Prostate gland (tissue), 2 donors: ENCODE results near the gene TRIM54. TPM values are rescaled to one million over a fixed set of nuclear protein-coding genes. Genes with fewer than 3 reads are reported as not detected.
"Not testable (repeated sequence)": the region's sequence is repeated elsewhere in the genome, so short reads cannot be mapped to it uniquely, and the experiment has no call there.

Experiments used
- DNase-seq: peaks from one replicate; pipeline ENCODE4 v3.0.0-alpha.2; 2019; ENCODE audit warnings: low spot score
- H3K27ac ChIP-seq, 2 donors: fragments of 200-600 bp; sonication (generic); 2 replicates each; pipeline ENCODE4 v1.5.1; 2017 to 2019
- H3K27me3 ChIP-seq: fragments of 200-600 bp; sonication (generic); replicated peaks from 2 replicates; pipeline ENCODE4 v1.5.1; 2019; ENCODE audit not compliant: insufficient read depth
- H3K36me3 ChIP-seq, 2 donors: fragments of 200-600 bp; sonication (generic); 1 replicate in 1 of 2; 2 replicates in 1 of 2; pipeline versions ENCODE4 v1.5.1 to v1.8.1; 2017 to 2019
- H3K4me1 ChIP-seq: fragments of 200-600 bp; sonication (generic); replicated peaks from 2 replicates; pipeline ENCODE4 v1.5.1; 2019
- H3K4me3 ChIP-seq, 2 donors: fragments of 200-600 bp; sonication (generic); 2 replicates each; pipeline ENCODE4 v1.5.1; 2017 to 2019
- H3K9me3 ChIP-seq: fragments of 200-600 bp; sonication (generic); 2 replicates; pipeline ENCODE4 v1.5.1; 2017
- POLR2A ChIP-seq: fragments of 450-650 bp; IDR thresholded peaks from one replicate; pipeline ENCODE4 v1.6.1; 2016; ENCODE audit warnings: antibody characterized with exemption, mild to moderate bottlenecking
- POLR2AphosphoS5 ChIP-seq: sonication (generic); formaldehyde crosslinking; IDR thresholded peaks from one replicate; pipeline ENCODE4 v1.6.1; 2017; ENCODE audit warnings: antibody characterized with exemption
- WGBS: methylation state at CpG from one replicate; pipeline ENCODE4 v1.1.5; 2018; 5-methylcytosine and 5-hydroxymethylcytosine counted together
- intact Hi-C: fragments of 100-400 bp; cut with DNase I; formaldehyde crosslinking; loops from one replicate; pipeline ENCODE4 v1.14.2; 2022
- total RNA-seq, 2 donors: library from RNA; depleted of rRNA; stranded (reverse); fragments of >200 nt; gene quantifications; one replicate each; pipeline ENCODE4 v1.1.0, GENCODE V29; 2016
- TF ChIP-seq, protein P1 (sequence below), 4 experiments: fragments of 200-600 bp in 2 of 4; fragments of 450-650 bp in 2 of 4; sonication (generic) in 2 of 4; IDR thresholded peaks; 1 replicate in 3 of 4; 2 replicates in 1 of 4; pipeline ENCODE4 v1.5.1; 2016 to 2019; ENCODE audit warnings: antibody characterized with exemption in 4 of 4, mild to moderate bottlenecking in 2 of 4, moderate library complexity in 2 of 4

Gene TRIM54
- total RNA-seq, 2 donors from 2014 or later: 2.8 to 17.9 TPM

DNA sequence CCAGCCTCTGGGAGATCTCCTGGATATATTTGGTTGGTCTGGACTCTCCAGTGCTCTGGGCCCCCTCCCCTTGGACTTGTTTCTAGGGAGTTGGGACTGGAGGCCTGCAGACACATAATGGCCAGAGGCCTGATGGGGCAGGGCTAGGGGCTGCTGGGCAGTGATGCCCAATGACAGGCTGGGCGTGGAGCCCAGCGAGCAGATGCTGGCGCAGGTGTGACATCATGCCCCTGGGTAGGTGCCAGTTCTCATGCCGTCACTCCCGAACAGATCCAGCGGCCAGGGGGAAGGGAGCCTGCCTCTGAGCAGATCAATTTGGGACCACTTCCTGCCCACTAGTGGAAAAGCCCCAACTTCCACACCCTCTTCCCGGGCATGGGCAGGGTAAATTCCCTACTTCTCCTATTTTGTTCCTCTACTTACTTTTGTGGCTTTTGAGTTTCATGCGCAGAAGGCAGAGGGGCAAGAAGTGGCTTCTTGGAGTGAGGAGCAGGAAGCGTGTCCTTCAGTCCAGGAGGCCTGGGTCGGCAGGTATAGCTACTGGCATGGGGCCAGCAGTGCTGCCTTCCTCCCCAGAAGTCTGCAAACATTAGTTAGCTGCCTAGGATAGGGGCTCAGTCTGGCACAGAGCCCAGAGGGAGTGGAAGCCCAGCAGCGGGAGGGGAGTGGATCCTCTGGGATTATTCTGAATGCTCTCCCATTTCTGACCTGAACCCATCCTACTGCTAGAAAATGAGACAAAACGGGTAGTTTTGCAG lies 34.6 kb downstream of the TRIM54 start:
- Histone ChIP-seq H3K36me3 (no peaks in the 10 kb centered on the region), H3K4me1 (peaks cover 4% of the 10 kb centered on the region), H3K4me3 (no peak overlapping the region), H3K27ac (no peak overlapping the region), H3K9me3 (no peaks in the 10 kb centered on the region), H3K27me3 (no peaks in the 10 kb centered on the region)
- WGBS: 63% methylated on average over 12 of the region's 12 CpGs
- TF ChIP-seq POLR2AphosphoS5: no peak
- DNase-seq: no peak
- intact Hi-C loops: no loop called here

DNA sequence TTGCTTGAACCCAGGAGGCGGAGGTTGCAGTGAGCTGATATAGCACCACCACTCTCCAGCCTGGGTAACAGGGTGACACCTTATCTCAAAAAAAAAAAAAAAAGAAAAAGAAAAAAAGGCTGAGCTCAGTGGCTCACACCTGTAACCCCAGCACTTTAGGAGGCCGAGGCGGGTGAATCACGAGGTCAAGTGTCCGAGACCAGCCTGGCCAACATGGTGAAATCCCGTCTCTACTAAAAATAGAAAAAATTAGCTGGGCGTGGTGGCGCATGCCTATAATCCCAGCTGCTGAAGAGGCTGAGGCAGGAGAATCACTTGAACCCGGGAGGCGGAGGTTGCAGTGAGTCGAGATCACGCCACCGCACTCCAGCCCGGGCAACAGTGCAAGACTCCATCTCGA lies 37.6 kb downstream of the TRIM54 start:
- not testable (repeated sequence) for H3K36me3 ChIP-seq, H3K27ac ChIP-seq, H3K27me3 ChIP-seq, DNase-seq, H3K4me3 ChIP-seq, H3K9me3 ChIP-seq
- 94% methylated on average over 15 of the region's 15 CpGs for WGBS
- peaks cover 10% of the 10 kb centered on the region for H3K4me1 ChIP-seq
- intact Hi-C loops: loop anchor here (5.0 kb wide), 1 partner anchor 37 kb away; the partner anchor contains the start of gene GTF3C2

DNA sequence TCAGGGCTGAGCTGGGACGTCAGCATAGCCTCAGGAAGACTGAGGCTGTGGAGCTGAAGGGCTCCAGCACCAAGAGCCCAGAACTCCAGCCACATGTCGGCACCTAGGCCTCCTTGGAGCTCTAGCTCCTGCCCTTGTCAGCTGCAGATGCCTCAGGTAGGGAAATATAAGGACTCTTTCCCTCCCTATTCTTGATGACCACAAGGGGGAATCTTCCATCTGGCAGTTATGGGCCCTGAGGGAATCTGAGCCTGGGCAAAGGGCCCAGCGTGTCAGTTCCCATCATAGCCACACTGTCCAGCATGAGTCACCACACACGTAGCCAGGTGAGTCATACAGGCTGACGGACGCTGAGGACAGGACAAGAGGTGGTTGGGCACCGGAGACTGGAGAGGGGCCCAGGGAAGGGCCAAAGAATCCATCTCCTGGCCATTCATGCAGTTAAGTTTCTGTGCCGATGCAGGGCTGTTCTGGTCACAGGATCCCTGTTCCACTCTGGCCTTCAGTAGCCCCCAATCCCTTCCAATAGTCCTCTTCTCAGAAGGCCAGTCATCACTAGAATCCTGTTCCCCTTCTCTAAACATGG lies 38.8 kb downstream of the TRIM54 start:
- DNase-seq: peak; percentile 80
- Histone ChIP-seq H3K36me3 (no peaks in the 10 kb centered on the region), H3K9me3 (no peaks in the 10 kb centered on the region), H3K27ac (peak overlapping the region; percentile 17 to 71), H3K4me1 (peaks cover 10% of the 10 kb centered on the region), H3K27me3 (no peaks in the 10 kb centered on the region), H3K4me3 (no peak overlapping the region)
- TF ChIP-seq POLR2AphosphoS5 (peak; percentile 95), POLR2A (peak; percentile 62)
- TF ChIP-seq, protein P1, sequence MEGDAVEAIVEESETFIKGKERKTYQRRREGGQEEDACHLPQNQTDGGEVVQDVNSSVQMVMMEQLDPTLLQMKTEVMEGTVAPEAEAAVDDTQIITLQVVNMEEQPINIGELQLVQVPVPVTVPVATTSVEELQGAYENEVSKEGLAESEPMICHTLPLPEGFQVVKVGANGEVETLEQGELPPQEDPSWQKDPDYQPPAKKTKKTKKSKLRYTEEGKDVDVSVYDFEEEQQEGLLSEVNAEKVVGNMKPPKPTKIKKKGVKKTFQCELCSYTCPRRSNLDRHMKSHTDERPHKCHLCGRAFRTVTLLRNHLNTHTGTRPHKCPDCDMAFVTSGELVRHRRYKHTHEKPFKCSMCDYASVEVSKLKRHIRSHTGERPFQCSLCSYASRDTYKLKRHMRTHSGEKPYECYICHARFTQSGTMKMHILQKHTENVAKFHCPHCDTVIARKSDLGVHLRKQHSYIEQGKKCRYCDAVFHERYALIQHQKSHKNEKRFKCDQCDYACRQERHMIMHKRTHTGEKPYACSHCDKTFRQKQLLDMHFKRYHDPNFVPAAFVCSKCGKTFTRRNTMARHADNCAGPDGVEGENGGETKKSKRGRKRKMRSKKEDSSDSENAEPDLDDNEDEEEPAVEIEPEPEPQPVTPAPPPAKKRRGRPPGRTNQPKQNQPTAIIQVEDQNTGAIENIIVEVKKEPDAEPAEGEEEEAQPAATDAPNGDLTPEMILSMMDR (IDR thresholded peaks at IDR 0.05): peak; percentile 22 to 71 (median 50)
- intact Hi-C loops: loop anchor here (5.0 kb wide), 1 partner anchor 36 kb away; the partner anchor contains the start of gene GTF3C2
- WGBS: 36% methylated on average over 8 of the region's 8 CpGs

DNA sequence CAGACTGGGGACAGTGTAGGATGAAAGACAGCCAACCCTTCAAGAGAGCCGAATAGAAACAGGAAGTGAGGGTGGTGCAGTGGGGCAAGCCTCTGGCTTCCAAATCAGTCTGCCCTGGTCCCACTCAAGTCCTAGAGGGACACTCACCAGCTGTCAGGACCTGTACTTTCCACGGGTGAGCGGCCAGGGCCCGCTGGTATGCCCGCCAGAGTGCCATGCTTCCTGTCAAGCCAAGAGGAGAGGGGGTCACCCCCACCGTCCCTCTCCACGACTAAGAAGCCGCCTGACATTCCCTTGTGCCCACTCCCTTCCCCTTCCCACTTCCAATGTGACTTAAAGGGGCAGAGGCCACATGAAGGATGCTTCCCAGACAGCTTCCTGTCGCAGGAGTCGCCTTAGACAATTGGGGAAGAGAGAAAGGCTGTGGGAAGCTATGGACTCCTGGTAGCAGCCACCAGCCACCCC lies 40.1 kb downstream of the TRIM54 start:
- intact Hi-C loops: loop anchor here (5.0 kb wide), 1 partner anchor 35 kb away; the partner anchor contains the start of gene GTF3C2
- Histone ChIP-seq H3K27ac (peak overlapping the region; percentile 87 to 92), H3K4me1 (peaks cover 10% of the 10 kb centered on the region), H3K36me3 (peaks cover 3 to 4% of the 10 kb centered on the region in 2 donors), H3K27me3 (no peaks in the 10 kb centered on the region), H3K9me3 (no peaks in the 10 kb centered on the region), H3K4me3 (peak overlapping the region; percentile 61 to 64)
- TF ChIP-seq POLR2A (no peak), POLR2AphosphoS5 (no peak)
- TF ChIP-seq, protein P1 (IDR thresholded peaks at IDR 0.05): no peak
- 6% methylated on average over 10 of the region's 10 CpGs for WGBS
- DNase-seq: no peak

DNA sequence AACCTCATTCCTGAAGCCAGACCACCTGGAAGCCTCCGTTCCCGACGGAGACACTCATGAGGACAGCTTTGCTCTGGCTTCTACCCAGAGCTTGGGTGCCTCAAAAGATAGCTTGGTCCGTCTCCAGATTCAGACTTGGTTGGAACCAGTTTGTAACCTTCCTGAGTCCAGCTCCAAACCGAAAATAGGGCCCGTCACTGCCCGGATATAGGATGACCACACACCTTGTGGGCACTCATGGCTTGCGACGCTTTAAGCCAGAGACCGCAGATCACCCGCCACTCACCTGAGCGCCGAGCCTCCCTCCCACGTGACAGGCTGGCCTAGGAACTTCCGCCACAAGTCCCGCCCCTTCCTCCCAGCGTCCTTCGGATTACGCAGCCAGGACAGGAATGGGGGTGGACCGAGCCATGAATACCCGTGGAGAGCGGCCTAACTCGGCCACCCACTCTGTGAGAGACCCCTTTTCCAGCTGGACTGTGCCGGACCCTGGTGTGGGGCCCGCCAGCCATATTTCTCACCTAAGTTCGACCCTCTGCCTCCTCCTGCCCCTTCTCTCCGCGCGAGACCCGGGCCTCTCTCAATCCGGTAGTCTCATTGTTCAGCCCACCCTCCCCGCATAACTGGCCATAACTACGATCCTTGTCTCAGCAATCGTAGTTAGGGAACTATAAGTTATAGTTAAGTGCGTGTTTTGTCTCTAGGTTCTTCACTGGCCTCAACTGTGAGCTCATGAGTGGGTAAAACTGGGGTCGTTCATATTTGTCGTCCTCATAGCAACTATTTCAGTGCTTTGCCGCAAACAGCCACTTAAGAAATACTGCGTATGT lies 40.8 kb downstream of the TRIM54 start, which contains the start of gene MPV17:
Gene MPV17, minus strand, starts transcription at position 332 of the 830 bp plus-strand sequence. CDS start 580 bp downstream, outside the sequence.
- Histone ChIP-seq H3K27ac (peak within 1 kb of the TSS; percentile 87 to 92), H3K27me3 (no peaks in the 10 kb centered on the region), H3K9me3 (no peaks in the 10 kb centered on the region), H3K4me3 (peak within 1 kb of the TSS; percentile 61 to 64), H3K36me3 (peaks cover 3 to 4% of the 10 kb centered on the region in 2 donors), H3K4me1 (peaks cover 10% of the 10 kb centered on the region)
- intact Hi-C loops: loop anchor here (5.0 kb wide), 1 partner anchor 34 kb away; the partner anchor contains the start of gene GTF3C2
- TF ChIP-seq POLR2A (peak; percentile 84), POLR2AphosphoS5 (peak; percentile 98)
- TF ChIP-seq, protein P1 (IDR thresholded peaks at IDR 0.05): no peak
- DNase-seq: peak; percentile 92
- under 1% methylated on average over 36 of the region's 39 CpGs for WGBS
